ENCODE measurements around the gene ALG3. TPM values are rescaled to one million over a fixed set of nuclear protein-coding genes. Genes with fewer than 3 reads are reported as not detected.

The ALG3 gene
- total RNA-seq, 4 donors from 2014 or later: 49.2 to 87.3 (median 66.8) TPM

DNA sequence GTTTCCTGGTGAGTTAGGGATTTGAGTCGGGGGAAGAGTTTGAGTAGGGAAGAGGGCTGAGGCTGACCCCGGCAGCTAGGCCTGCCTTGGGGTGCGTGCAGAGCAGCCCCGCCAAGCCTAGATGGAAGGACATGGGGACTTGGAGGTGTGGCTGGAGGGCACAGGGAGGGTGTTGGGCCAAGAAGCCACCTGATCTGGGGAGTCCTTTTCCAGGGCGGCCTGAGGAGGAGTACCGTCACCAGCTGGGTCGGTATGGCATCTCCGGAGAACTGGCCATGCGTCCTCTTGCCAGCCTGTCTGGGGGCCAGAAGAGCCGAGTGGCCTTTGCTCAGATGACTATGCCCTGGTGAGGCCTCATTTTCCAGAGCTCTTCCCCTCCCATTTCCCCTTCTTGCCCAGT, 55.9 kb downstream of the ALG3 start:
- H3K27ac ChIP-seq: no peak overlapping the region
- no peaks in the 10 kb centered on the region for H3K9me3 ChIP-seq
- TF ChIP-seq, protein P1, sequence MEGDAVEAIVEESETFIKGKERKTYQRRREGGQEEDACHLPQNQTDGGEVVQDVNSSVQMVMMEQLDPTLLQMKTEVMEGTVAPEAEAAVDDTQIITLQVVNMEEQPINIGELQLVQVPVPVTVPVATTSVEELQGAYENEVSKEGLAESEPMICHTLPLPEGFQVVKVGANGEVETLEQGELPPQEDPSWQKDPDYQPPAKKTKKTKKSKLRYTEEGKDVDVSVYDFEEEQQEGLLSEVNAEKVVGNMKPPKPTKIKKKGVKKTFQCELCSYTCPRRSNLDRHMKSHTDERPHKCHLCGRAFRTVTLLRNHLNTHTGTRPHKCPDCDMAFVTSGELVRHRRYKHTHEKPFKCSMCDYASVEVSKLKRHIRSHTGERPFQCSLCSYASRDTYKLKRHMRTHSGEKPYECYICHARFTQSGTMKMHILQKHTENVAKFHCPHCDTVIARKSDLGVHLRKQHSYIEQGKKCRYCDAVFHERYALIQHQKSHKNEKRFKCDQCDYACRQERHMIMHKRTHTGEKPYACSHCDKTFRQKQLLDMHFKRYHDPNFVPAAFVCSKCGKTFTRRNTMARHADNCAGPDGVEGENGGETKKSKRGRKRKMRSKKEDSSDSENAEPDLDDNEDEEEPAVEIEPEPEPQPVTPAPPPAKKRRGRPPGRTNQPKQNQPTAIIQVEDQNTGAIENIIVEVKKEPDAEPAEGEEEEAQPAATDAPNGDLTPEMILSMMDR (IDR thresholded peaks at IDR 0.05): no peak
- TF ChIP-seq POLR2A (IDR thresholded peaks at IDR 0.05): no peak
- no peaks in the 10 kb centered on the region for H3K27me3 ChIP-seq
- H3K36me3 ChIP-seq: peaks cover 54 to 56% of the 10 kb centered on the region in 2 donors
- intact Hi-C loops (cut with DNase I): no loop called here
- WGBS, 2 donors: 89 to 97% methylated on average over 7 to 8 of the region's 10 CpGs
- H3K4me3 ChIP-seq (replicated peaks in 1 of 3): no peak overlapping the region
- DNase-seq: no peak
- H3K4me1 ChIP-seq: no peaks in the 10 kb centered on the region

MicroRNAs encoded within 50 kb of the gene (microRNA counts, 767-probe panel; counts per million panel counts)
- microRNA hsa-miR-1224-3p (0 counts per million in 2 donors), microRNA hsa-miR-1224-5p (0 counts per million in 2 donors)

Small RNA genes within 50 kb of the gene (microRNA-seq; reads per million reads assigned to microRNA genes)
- gene MIR1224: 5.5 reads per million, percentile 13 among the genes with 10 or more reads in this experiment

Small RNA genes within 50 kb of the gene (small RNA-seq; reads per million reads assigned to genes)
- gene MIR1224: not detected

Other genes with a start within 250 kb of the ALG3 start
- 10 to 100 TPM; 12.2 to 24.3 (median 18.2) TPM for gene ABCC5, start 231.1 kb downstream of the ALG3 start, total RNA-seq
- gene HTR3D, start 217.2 kb downstream of the ALG3 start, total RNA-seq: not detected
- gene HTR3C, start 195.9 kb downstream of the ALG3 start, total RNA-seq: under 1 TPM in 1 of 4 donors, not detected in 3; 0.45 TPM
- gene HTR3E, start 151.9 kb downstream of the ALG3 start, total RNA-seq: not detected
- 10 to 100 TPM; 27.9 to 46.5 (median 42.2) TPM for gene EIF2B5, start 113.6 kb downstream of the ALG3 start, total RNA-seq
- gene DVL3, start 93.6 kb downstream of the ALG3 start, total RNA-seq: 100 to 1,000 TPM in 1 of 4 donors, 10 to 100 TPM in 3; 48.2 to 137 (median 65.3) TPM
- 100 to 1,000 TPM; 180 to 302 (median 212) TPM for gene AP2M1, start 74.1 kb downstream of the ALG3 start, total RNA-seq
- gene ABCF3, start 62.8 kb downstream of the ALG3 start, total RNA-seq: 10 to 100 TPM; 51.1 to 83.4 (median 72.6) TPM
- gene VWA5B2, start 19.4 kb downstream of the ALG3 start, total RNA-seq: under 1 TPM in 3 of 4 donors, not detected in 1; 0.42 to 0.88 (median 0.45) TPM
- 10 to 100 TPM in 3 of 4 donors, 1 to 10 TPM in 1; 9.4 to 17.1 (median 13.5) TPM for gene EEF1AKMT4, start 710 bp upstream of the ALG3 start, total RNA-seq
- not detected for gene CAMK2N2, start 12.6 kb upstream of the ALG3 start, total RNA-seq
- gene ECE2, start 27.1 kb upstream of the ALG3 start, total RNA-seq: not detected
- gene PSMD2, start 50.3 kb upstream of the ALG3 start, total RNA-seq: 100 to 1,000 TPM; 136 to 320 (median 244) TPM
- 100 to 1,000 TPM; 206 to 418 (median 348) TPM for gene EIF4G1, start 65.6 kb upstream of the ALG3 start, total RNA-seq
- 10 to 100 TPM; 19.2 to 35.1 (median 22.5) TPM for gene FAM131A, start 88.6 kb upstream of the ALG3 start, total RNA-seq
- 1 to 10 TPM; 4.3 to 7.6 (median 5.2) TPM for gene CLCN2, start 112.6 kb upstream of the ALG3 start, total RNA-seq
- 100 to 1,000 TPM in 1 of 4 donors, 10 to 100 TPM in 3; 58.1 to 113 (median 85.6) TPM for gene POLR2H, start 112.7 kb upstream of the ALG3 start, total RNA-seq
- under 1 TPM in 1 of 4 donors, not detected in 3; 0.13 TPM for gene THPO, start 129.2 kb upstream of the ALG3 start, total RNA-seq
- gene CHRD, start 131.1 kb upstream of the ALG3 start, total RNA-seq: 10 to 100 TPM in 2 of 4 donors, 1 to 10 TPM in 2; 4.1 to 14.8 (median 8.0) TPM

Data from thyroid gland (tissue), 4 donors.